ENCODE measurements around the gene ACACA. TPM values are rescaled to one million over a fixed set of nuclear protein-coding genes. Genes with fewer than 3 reads are reported as not detected.

ACACA gene
- total and polyA plus RNA-seq, 9 of the 15 experiments (the other 6 are each of a cell fraction or from before 2014, with no cell fraction given), result 35.9 to 135 (median 88.4) TPM

GRCh38 chr17:37083456-37083855, 323.2 kb downstream of the ACACA start:
- ChIA-PET CTCF (ENCODE audit: low intra/inter-chr PET ratio) (no interaction called here), POLR2A (interaction anchor here (1.5 kb wide), 1 partner anchor 12 kb away, joined by 10 read pairs; no protein-coding TSS in a partner anchor)
- Histone ChIP-seq H3K9me3 (replicated peaks; ENCODE audit: control insufficient read depth, insufficient read depth, low read depth, low read length) (no peaks in the 10 kb centered on the region), H3K9me1 (ENCODE audit: control insufficient read depth, insufficient read depth, low read length) (no peaks in the 10 kb centered on the region), H4K20me1 (replicated peaks; ENCODE audit: control insufficient read depth, insufficient read depth, low read length) (no peaks in the 10 kb centered on the region), H3K36me3 (ENCODE audit: control insufficient read depth, insufficient read depth, low read length) (peaks cover 41% of the 10 kb centered on the region; the same call in 2 of the 3 replicates), H3K9ac (ENCODE audit: insufficient read depth in 1 of 2, low read depth in 2 of 2, low read length in 2 of 2) (no peak overlapping the region), H3K4me1 (replicated peaks in 1 of 2; ENCODE audit: control insufficient read depth in 2 of 2, insufficient read depth in 2 of 2, low read length in 2 of 2) (no peaks in the 10 kb centered on the region; a peak in 1 of 5 replicates), H3K79me2 (ENCODE audit: control insufficient read depth, insufficient read depth, low read length) (no peaks in the 10 kb centered on the region), H3K27me3 (ENCODE audit: control insufficient read depth in 2 of 2, insufficient read depth in 2 of 2, low read length in 2 of 2) (no peaks in the 10 kb centered on the region), H3K4me2 (ENCODE audit: insufficient read depth, low read length) (no peak overlapping the region), H2AFZ (ENCODE audit: low read depth, low read length) (no peak overlapping the region), H3K4me3 (no peak overlapping the region), H3K27ac (ENCODE audit: extremely low read depth, low read depth, low read length) (no peak overlapping the region)
- BruUV-seq (replicated peaks), result no TSS peak
- in situ Hi-C loops (cut with MboI) (no loop called here), intact Hi-C loops (cut with micrococcal nuclease) (no loop called here)
- WGBS (ENCODE audit: insufficient coverage, low coverage, missing lambda C conversion rate), result 84% methylated on average over 5 of the region's 6 CpGs
- DNase-seq (ENCODE audit: extremely low read depth in 1 of 4, low spot score in 3 of 4) (no peak), ATAC-seq (peak; percentile 29), FAIRE-seq (no peak)
- TF ChIP-seq POLR2A (conservative IDR thresholded peaks at IDR 0.05), result 0 out of 2 replicates have a peak, but pooled peaks have one; percentile 3
- no peak for TF ChIP-seq TAF7 (tag; IDR thresholded peaks at IDR 0.05)
- 0 out of 2 replicates have a peak, but pooled peaks have one; percentile 9 for TF ChIP-seq SUPT5H (IDR thresholded peaks at IDR 0.05)
- TF ChIP-seq POLR2G (IDR thresholded peaks at IDR 0.05; ENCODE audit: low read depth, low read length), result peak; percentile 42; the same call in 1 of the 2 replicates
- TF ChIP-seq U2AF2 (optimal IDR thresholded peaks at IDR 0.05; ENCODE audit: low read depth, low read length), result no peak
- TF ChIP-seq MYNN (IDR thresholded peaks at IDR 0.05), result 0 out of 2 replicates have a peak, but pooled peaks have one; percentile 2
- TF ChIP-seq MYNN (CRISPR knock-in tag; IDR thresholded peaks at IDR 0.05), result no peak

GRCh38 chr17:37082985-37083384, 323.7 kb downstream of the ACACA start:
- Histone ChIP-seq H2AFZ (ENCODE audit: low read depth, low read length) (no peak overlapping the region), H3K4me3 (no peak overlapping the region), H3K79me2 (ENCODE audit: control insufficient read depth, insufficient read depth, low read length) (no peaks in the 10 kb centered on the region), H4K20me1 (replicated peaks; ENCODE audit: control insufficient read depth, insufficient read depth, low read length) (no peaks in the 10 kb centered on the region), H3K4me2 (ENCODE audit: insufficient read depth, low read length) (no peak overlapping the region), H3K36me3 (ENCODE audit: control insufficient read depth, insufficient read depth, low read length) (peaks cover 36% of the 10 kb centered on the region; the same call in 2 of the 3 replicates), H3K9me3 (replicated peaks; ENCODE audit: control insufficient read depth, insufficient read depth, low read depth, low read length) (no peaks in the 10 kb centered on the region), H3K27me3 (ENCODE audit: control insufficient read depth in 2 of 2, insufficient read depth in 2 of 2, low read length in 2 of 2) (no peaks in the 10 kb centered on the region), H3K9me1 (ENCODE audit: control insufficient read depth, insufficient read depth, low read length) (no peaks in the 10 kb centered on the region), H3K27ac (ENCODE audit: extremely low read depth, low read depth, low read length) (no peak overlapping the region), H3K9ac (ENCODE audit: insufficient read depth in 1 of 2, low read depth in 2 of 2, low read length in 2 of 2) (no peak overlapping the region), H3K4me1 (replicated peaks in 1 of 2; ENCODE audit: control insufficient read depth in 2 of 2, insufficient read depth in 2 of 2, low read length in 2 of 2) (no peaks in the 10 kb centered on the region; a peak in 1 of 5 replicates)
- ATAC-seq (peak; percentile 43), FAIRE-seq (no peak), DNase-seq (ENCODE audit: extremely low read depth in 1 of 4, low spot score in 3 of 4) (no peak)
- 88% methylated on average over 4 of the region's 4 CpGs for WGBS (ENCODE audit: insufficient coverage, low coverage, missing lambda C conversion rate)
- ChIA-PET POLR2A (no interaction called here), CTCF (ENCODE audit: low intra/inter-chr PET ratio) (no interaction called here)
- in situ Hi-C loops (cut with MboI) (no loop called here), intact Hi-C loops (cut with micrococcal nuclease) (no loop called here)
- TF ChIP-seq SUPT5H (IDR thresholded peaks at IDR 0.05), result 0 out of 2 replicates have a peak, but pooled peaks have one; percentile 55
- no peak for TF ChIP-seq PCBP1 (IDR thresholded peaks at IDR 0.05; ENCODE audit: low read depth, low read length, poor library complexity, severe bottlenecking)
- 0 out of 2 replicates have a peak, but pooled peaks have one; percentile 20 for TF ChIP-seq MYNN (IDR thresholded peaks at IDR 0.05)
- TF ChIP-seq MYNN (CRISPR knock-in tag; IDR thresholded peaks at IDR 0.05), result no peak
- no peak for TF ChIP-seq TCFL5 (CRISPR knock-in tag; conservative IDR thresholded peaks at IDR 0.05)
- TF ChIP-seq POLR2G (IDR thresholded peaks at IDR 0.05; ENCODE audit: low read depth, low read length), result 0 out of 2 replicates have a peak, but pooled peaks have one; percentile 33
- TF ChIP-seq TCF3 (CRISPR knock-in tag; IDR thresholded peaks at IDR 0.05), result no peak
- peak; percentile 59 for TF ChIP-seq POLR2A (conservative IDR thresholded peaks at IDR 0.05)
- no peak for TF ChIP-seq PTRF (tag; IDR thresholded peaks at IDR 0.05)
- TF ChIP-seq ZNF830 (CRISPR knock-in tag; IDR thresholded peaks at IDR 0.05), result no peak
- BruUV-seq (replicated peaks), result no TSS peak

Data from K562 (cell line).